Measurements from ENCODE around the gene MKI67. TPM values are rescaled to one million over a fixed set of nuclear protein-coding genes. Genes with fewer than 3 reads are reported as not detected.
A peak's percentile ranks its signal among the peaks of the same experiment; 100 is the strongest.

The MKI67 gene
- total RNA-seq, 1 donor = 38.7 TPM

DNA sequence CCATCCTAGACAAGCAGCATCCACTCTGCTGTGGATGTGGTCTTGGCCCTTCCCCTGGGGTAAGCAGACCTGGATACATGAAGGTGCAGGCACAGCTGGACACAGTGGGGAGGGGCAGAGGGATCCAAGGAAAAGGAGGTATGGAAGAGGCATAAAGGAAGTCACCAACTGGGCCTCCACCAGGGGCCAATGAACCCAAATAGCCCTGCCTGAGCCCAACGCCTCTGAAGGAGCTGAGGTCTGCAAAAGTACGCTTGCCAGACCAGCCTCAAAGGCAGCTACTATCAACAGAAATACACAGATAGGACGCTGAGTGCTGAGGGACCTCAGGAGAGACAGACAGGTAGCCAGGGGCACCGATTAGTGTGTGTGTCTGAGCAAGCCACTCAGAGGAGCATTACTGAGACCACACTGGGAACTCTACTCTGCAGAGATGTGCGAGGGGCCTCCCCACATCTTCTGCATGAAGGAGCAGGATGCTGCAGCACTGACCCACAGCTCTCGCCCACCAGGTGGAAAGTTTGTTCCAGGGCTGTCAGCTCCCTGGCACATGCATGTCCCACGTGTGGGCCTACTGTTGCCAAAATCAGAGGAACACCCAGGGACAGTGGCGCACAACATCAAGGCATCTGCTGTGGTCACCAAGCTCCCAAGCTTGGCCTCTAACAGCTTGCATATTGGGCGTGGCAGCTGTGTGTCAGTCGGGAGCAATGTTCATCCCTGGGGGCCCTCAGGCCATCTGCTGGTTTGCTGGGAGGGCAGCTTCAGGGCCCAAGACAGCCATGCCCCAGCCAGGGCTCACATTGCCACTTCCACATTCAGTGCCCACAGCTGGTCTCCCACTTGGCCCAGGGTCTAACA, 40.0 kb downstream of the MKI67 start:
- DNase-seq (ENCODE audit: low read depth) = no peak
- no peak overlapping the region for H3K4me3 ChIP-seq (ENCODE audit: low read depth, low read length)
- TF ChIP-seq, protein P1, sequence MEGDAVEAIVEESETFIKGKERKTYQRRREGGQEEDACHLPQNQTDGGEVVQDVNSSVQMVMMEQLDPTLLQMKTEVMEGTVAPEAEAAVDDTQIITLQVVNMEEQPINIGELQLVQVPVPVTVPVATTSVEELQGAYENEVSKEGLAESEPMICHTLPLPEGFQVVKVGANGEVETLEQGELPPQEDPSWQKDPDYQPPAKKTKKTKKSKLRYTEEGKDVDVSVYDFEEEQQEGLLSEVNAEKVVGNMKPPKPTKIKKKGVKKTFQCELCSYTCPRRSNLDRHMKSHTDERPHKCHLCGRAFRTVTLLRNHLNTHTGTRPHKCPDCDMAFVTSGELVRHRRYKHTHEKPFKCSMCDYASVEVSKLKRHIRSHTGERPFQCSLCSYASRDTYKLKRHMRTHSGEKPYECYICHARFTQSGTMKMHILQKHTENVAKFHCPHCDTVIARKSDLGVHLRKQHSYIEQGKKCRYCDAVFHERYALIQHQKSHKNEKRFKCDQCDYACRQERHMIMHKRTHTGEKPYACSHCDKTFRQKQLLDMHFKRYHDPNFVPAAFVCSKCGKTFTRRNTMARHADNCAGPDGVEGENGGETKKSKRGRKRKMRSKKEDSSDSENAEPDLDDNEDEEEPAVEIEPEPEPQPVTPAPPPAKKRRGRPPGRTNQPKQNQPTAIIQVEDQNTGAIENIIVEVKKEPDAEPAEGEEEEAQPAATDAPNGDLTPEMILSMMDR (IDR thresholded peaks at IDR 0.05; ENCODE audit: insufficient read depth, low read length) = no peak

DNA sequence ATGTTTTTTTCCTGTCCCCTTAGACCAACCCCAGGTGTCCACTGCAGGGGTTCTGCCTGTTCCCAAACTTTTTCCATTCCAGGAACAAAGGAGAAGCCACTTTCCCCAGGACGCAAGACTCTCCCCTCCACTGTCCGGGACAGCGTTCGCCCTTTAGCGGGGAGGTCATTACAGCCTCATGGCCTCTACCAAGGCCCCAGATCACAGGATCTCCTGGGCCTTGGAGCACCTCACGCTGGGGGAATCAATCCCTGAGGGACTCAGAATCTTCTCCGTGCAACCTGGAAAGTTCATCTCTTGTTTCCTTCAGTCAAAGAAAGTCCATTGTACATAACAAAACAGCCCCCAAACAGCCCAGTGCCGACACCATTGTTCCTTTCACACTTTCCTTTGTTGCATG, 41.2 kb downstream of the MKI67 start:
- TF ChIP-seq, protein P1 (IDR thresholded peaks at IDR 0.05; ENCODE audit: insufficient read depth, low read length) = no peak
- H3K4me3 ChIP-seq (ENCODE audit: low read depth, low read length) = no peak overlapping the region
- no peak for DNase-seq (ENCODE audit: low read depth)

DNA sequence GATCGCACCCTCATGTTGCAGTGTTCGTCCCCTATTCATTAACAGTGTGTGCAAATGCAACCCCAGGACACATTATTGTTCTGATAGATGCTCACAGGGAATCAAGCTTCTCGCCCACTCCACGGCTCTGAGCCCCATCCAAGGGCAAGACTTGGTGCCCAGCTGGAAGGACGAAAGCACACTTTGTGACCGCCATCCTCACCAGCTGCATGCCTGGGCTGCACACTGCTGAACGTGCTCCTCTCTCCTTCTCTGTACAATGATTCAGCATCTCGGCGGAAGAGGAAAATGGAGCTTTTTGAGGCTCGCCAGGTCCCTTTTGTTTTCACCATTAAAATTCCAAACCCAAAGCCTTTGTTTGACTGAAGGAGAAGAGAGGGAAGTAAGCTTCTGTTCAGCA, 41.9 kb downstream of the MKI67 start:
- TF ChIP-seq, protein P1 (IDR thresholded peaks at IDR 0.05; ENCODE audit: insufficient read depth, low read length) = no peak
- no peak overlapping the region for H3K4me3 ChIP-seq (ENCODE audit: low read depth, low read length)
- no peak for DNase-seq (ENCODE audit: low read depth)

DNA sequence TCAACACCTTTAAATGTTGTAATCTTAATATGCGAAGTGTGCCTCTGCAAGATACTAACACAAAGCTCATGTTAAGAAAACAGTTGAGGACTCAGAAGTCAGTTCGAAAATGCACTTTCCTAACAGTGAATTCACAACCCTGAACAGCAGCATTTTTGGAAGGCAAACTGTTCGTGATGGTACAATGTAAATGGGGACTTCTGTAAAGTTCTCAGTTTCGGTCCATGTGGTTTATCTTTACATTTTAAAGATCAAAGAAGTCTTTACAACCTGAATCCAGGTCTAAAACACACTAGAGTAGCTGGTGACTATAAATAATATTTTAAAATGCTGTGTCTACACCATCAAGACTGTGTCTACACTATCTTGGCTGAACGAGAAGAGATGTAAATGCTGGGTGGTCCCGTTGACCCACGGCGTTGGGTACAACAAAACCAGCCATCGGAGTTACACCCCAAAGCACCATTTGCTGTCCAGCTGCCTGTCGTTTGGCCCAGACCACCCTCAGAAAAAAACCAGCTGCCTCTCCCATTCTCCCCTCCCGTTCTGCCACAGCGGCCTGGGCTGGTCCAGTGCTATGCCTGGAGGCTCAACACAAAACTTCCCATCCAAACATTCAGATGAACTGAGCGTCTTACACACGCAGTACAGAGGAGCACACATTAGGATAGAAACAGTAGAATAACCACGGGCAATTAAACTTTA, 42.9 kb downstream of the MKI67 start:
- DNase-seq (ENCODE audit: low read depth) = no peak
- TF ChIP-seq, protein P1 (IDR thresholded peaks at IDR 0.05; ENCODE audit: insufficient read depth, low read length) = no peak
- no peak overlapping the region for H3K4me3 ChIP-seq (ENCODE audit: low read depth, low read length)

DNA sequence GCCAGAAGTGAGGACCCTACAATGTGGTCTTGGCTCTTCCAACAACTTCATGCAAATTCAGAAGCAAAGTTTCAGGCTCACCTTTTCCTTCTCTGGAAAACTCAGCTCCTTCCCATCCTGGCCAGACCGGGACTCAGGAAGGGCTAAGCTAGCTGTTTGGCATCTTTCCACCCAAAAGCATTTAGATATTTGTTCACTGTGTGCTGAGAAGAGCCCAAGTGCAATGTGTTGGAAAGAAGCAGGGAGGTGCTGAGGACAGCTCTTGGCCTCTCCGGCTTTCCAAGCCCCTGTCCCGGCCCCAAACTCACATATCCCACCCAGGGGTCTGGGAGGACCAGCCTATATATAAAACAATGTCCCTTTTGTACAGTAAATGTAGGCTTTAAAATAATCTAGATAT, 44.5 kb downstream of the MKI67 start:
- DNase-seq (ENCODE audit: low read depth) = peak; percentile 12
- TF ChIP-seq, protein P1 (IDR thresholded peaks at IDR 0.05; ENCODE audit: insufficient read depth, low read length) = no peak
- H3K4me3 ChIP-seq (ENCODE audit: low read depth, low read length) = no peak overlapping the region

DNA sequence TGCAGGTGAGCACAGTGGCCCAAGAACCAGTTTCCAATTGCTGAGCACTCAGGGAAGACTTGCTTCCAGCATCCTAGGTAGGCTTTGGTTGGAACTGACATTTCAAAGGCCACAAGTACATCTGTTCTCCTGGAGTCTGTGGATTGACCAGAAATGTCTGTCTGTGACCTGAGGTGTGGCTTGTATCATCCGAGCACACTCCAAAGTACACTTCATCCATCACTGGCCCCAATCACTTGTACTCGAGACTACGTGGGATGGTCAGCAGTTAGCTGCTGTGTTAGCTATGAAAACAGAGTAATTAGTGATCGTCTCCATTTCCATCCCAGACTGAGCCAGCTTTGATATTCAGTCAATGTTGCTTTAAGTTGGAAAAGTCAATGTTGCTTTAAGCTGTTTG, 45.0 kb downstream of the MKI67 start:
- H3K4me3 ChIP-seq (ENCODE audit: low read depth, low read length) = no peak overlapping the region
- TF ChIP-seq, protein P1 (IDR thresholded peaks at IDR 0.05; ENCODE audit: insufficient read depth, low read length) = no peak
- DNase-seq (ENCODE audit: low read depth) = no peak

Measured in fibroblast of the aortic adventitia (primary cell).